Breast epithelium (tissue), 3 donors: ENCODE measurements around the gene CXorf51A.

ENCODE experiments used
- POLR2AphosphoS5 ChIP-seq, 3 donors: sonication (generic); formaldehyde crosslinking; IDR thresholded peaks; one replicate each; pipeline ENCODE4 v1.6.1; 2017; ENCODE audit warnings: antibody characterized with exemption in 3 of 3
- TF ChIP-seq, protein P1 (sequence below), 3 donors: fragments of 450-650 bp; IDR thresholded peaks; one replicate each; pipeline ENCODE4 v1.5.1; 2016 to 2017; ENCODE audit warnings: antibody characterized with exemption in 3 of 3, mild to moderate bottlenecking in 3 of 3, moderate library complexity in 3 of 3

DNA sequence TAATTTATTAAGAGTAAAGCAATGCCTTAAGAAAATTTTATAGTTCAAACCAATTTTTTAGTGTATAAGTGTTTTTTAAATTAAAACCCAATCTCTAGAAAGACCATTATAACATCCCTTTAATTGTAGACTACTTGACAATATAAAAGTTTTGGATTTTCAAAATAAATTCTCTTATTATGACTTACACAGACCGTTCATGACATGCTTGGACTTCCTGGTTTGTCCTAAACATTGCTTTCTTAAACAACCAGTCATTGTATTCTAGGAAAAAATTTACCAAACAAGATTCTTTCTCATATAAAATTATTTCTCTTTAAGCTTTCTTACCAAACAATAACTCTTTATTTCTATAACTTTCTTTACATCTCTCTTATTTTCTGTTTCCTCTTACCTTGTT is 49.0 kb upstream of the CXorf51A start:
- TF ChIP-seq, protein P1, sequence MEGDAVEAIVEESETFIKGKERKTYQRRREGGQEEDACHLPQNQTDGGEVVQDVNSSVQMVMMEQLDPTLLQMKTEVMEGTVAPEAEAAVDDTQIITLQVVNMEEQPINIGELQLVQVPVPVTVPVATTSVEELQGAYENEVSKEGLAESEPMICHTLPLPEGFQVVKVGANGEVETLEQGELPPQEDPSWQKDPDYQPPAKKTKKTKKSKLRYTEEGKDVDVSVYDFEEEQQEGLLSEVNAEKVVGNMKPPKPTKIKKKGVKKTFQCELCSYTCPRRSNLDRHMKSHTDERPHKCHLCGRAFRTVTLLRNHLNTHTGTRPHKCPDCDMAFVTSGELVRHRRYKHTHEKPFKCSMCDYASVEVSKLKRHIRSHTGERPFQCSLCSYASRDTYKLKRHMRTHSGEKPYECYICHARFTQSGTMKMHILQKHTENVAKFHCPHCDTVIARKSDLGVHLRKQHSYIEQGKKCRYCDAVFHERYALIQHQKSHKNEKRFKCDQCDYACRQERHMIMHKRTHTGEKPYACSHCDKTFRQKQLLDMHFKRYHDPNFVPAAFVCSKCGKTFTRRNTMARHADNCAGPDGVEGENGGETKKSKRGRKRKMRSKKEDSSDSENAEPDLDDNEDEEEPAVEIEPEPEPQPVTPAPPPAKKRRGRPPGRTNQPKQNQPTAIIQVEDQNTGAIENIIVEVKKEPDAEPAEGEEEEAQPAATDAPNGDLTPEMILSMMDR (IDR thresholded peaks at IDR 0.05), result no peak
- TF ChIP-seq POLR2AphosphoS5 (IDR thresholded peaks at IDR 0.05), result no peak
